ENCODE results near the gene OFD1. TPM values are rescaled to one million over a fixed set of nuclear protein-coding genes. Genes with fewer than 3 reads are reported as not detected.

OFD1 gene
- total RNA-seq, 6 experiments from 2014 or later: 6.5 to 12.4 (median 10.5) TPM

- Histone ChIP-seq H3K27me3 (peaks cover 0 to 3% of the 10 kb centered on the region in 2 donors), H3K27ac (no peak overlapping the region), H3K36me3 (no peaks in the 10 kb centered on the region), H3K9me3 (no peaks in the 10 kb centered on the region), H3K4me3 (no peak overlapping the region), H3K4me1 (no peaks in the 10 kb centered on the region)
- intact Hi-C loops (cut with DNase I): no loop called here
- no peak for DNase-seq
- no peak for ATAC-seq
- 28% methylated on average over 4 of the region's 6 CpGs for WGBS (ENCODE audit: insufficient coverage, low coverage, low lambda C conversion rate, missing lambda C conversion rate)
- no peak for TF ChIP-seq CTCF (IDR thresholded peaks at IDR 0.05)
- no peak for TF ChIP-seq POLR2A (IDR thresholded peaks at IDR 0.05)
Observed at GRCh38 chrX:13803116-13803515, 68.6 kb downstream of the OFD1 start.

- peaks cover 0 to 3% of the 10 kb centered on the region in 2 donors for H3K27me3 ChIP-seq
- no peaks in the 10 kb centered on the region for H3K9me3 ChIP-seq
- ATAC-seq (no peak), DNase-seq (no peak)
- H3K27ac ChIP-seq: no peak overlapping the region
- intact Hi-C loops (cut with DNase I): no loop called here
- 56% methylated on average over 2 of the region's 2 CpGs for WGBS (ENCODE audit: insufficient coverage, low coverage, low lambda C conversion rate, missing lambda C conversion rate)
- no peak overlapping the region for H3K4me3 ChIP-seq
- no peaks in the 10 kb centered on the region for H3K4me1 ChIP-seq
- TF ChIP-seq POLR2A (IDR thresholded peaks at IDR 0.05): no peak
- peak in 1 of 4 donors; percentile 15 for TF ChIP-seq CTCF (IDR thresholded peaks at IDR 0.05)
- H3K36me3 ChIP-seq: no peaks in the 10 kb centered on the region
Observed at GRCh38 chrX:13805241-13805640, 70.7 kb downstream of the OFD1 start.

- Histone ChIP-seq H3K27ac (no peak overlapping the region), H3K36me3 (no peaks in the 10 kb centered on the region), H3K27me3 (no peaks in the 10 kb centered on the region), H3K9me3 (no peaks in the 10 kb centered on the region), H3K4me1 (no peaks in the 10 kb centered on the region), H3K4me3 (no peak overlapping the region)
- 45% methylated on average over 4 of the region's 4 CpGs for WGBS (ENCODE audit: insufficient coverage, low coverage, low lambda C conversion rate, missing lambda C conversion rate)
- intact Hi-C loops (cut with DNase I): no loop called here
- TF ChIP-seq POLR2A (IDR thresholded peaks at IDR 0.05) (no peak), CTCF (IDR thresholded peaks at IDR 0.05) (no peak)
- no peak for DNase-seq
- ATAC-seq: no peak
Observed at GRCh38 chrX:13808293-13808692, 73.7 kb downstream of the OFD1 start.

- Histone ChIP-seq H3K27ac (no peak overlapping the region), H3K9me3 (no peaks in the 10 kb centered on the region), H3K4me3 (no peak overlapping the region), H3K36me3 (no peaks in the 10 kb centered on the region), H3K27me3 (no peaks in the 10 kb centered on the region), H3K4me1 (no peaks in the 10 kb centered on the region)
- ATAC-seq (no peak), DNase-seq (no peak)
- intact Hi-C loops (cut with DNase I): no loop called here
- TF ChIP-seq CTCF (IDR thresholded peaks at IDR 0.05): no peak
- TF ChIP-seq POLR2A (IDR thresholded peaks at IDR 0.05): no peak
Observed at GRCh38 chrX:13808865-13809264, 74.3 kb downstream of the OFD1 start.

- DNase-seq (no peak), ATAC-seq (no peak)
- 55% methylated on average over 7 of the region's 7 CpGs for WGBS (ENCODE audit: insufficient coverage, low coverage, low lambda C conversion rate, missing lambda C conversion rate)
- Histone ChIP-seq H3K4me1 (no peaks in the 10 kb centered on the region), H3K27me3 (no peaks in the 10 kb centered on the region), H3K9me3 (no peaks in the 10 kb centered on the region), H3K4me3 (no peak overlapping the region), H3K36me3 (no peaks in the 10 kb centered on the region), H3K27ac (no peak overlapping the region)
- TF ChIP-seq CTCF (IDR thresholded peaks at IDR 0.05) (no peak), POLR2A (IDR thresholded peaks at IDR 0.05) (no peak)
- intact Hi-C loops (cut with DNase I): no loop called here
Observed at GRCh38 chrX:13815664-13816063, 81.1 kb downstream of the OFD1 start.

All from right lobe of liver (tissue), 6 donors.